Measurements from ENCODE around the gene RNF212B.

- no peak for TF ChIP-seq CTCF (tag by site-specific recombination; IDR thresholded peaks at IDR 0.05)
- TF ChIP-seq ZNF610 (tag by site-specific recombination; IDR thresholded peaks at IDR 0.05; ENCODE audit: borderline replicate concordance), result no peak
- no peak for TF ChIP-seq ZSCAN4 (tag by site-specific recombination; IDR thresholded peaks at IDR 0.05)
- TF ChIP-seq, protein P1, sequence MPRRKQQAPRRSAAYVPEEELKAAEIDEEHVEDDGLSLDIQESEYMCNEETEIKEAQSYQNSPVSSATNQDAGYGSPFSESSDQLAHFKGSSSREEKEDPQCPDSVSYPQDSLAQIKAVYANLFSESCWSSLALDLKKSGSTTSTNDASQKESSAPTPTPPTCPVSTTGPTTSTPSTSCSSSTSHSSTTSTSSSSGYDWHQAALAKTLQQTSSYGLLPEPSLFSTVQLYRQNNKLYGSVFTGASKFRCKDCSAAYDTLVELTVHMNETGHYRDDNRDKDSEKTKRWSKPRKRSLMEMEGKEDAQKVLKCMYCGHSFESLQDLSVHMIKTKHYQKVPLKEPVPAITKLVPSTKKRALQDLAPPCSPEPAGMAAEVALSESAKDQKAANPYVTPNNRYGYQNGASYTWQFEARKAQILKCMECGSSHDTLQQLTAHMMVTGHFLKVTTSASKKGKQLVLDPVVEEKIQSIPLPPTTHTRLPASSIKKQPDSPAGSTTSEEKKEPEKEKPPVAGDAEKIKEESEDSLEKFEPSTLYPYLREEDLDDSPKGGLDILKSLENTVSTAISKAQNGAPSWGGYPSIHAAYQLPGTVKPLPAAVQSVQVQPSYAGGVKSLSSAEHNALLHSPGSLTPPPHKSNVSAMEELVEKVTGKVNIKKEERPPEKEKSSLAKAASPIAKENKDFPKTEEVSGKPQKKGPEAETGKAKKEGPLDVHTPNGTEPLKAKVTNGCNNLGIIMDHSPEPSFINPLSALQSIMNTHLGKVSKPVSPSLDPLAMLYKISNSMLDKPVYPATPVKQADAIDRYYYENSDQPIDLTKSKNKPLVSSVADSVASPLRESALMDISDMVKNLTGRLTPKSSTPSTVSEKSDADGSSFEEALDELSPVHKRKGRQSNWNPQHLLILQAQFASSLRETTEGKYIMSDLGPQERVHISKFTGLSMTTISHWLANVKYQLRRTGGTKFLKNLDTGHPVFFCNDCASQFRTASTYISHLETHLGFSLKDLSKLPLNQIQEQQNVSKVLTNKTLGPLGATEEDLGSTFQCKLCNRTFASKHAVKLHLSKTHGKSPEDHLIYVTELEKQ (tag by site-specific recombination; IDR thresholded peaks at IDR 0.05; ENCODE audit: borderline replicate concordance), result no peak
- no peak for TF ChIP-seq ZNF362 (tag by site-specific recombination; IDR thresholded peaks at IDR 0.05)
- no peak for TF ChIP-seq SETDB1 (IDR thresholded peaks at IDR 0.05; ENCODE audit: insufficient read length, low read length)
- TF ChIP-seq, protein P2, sequence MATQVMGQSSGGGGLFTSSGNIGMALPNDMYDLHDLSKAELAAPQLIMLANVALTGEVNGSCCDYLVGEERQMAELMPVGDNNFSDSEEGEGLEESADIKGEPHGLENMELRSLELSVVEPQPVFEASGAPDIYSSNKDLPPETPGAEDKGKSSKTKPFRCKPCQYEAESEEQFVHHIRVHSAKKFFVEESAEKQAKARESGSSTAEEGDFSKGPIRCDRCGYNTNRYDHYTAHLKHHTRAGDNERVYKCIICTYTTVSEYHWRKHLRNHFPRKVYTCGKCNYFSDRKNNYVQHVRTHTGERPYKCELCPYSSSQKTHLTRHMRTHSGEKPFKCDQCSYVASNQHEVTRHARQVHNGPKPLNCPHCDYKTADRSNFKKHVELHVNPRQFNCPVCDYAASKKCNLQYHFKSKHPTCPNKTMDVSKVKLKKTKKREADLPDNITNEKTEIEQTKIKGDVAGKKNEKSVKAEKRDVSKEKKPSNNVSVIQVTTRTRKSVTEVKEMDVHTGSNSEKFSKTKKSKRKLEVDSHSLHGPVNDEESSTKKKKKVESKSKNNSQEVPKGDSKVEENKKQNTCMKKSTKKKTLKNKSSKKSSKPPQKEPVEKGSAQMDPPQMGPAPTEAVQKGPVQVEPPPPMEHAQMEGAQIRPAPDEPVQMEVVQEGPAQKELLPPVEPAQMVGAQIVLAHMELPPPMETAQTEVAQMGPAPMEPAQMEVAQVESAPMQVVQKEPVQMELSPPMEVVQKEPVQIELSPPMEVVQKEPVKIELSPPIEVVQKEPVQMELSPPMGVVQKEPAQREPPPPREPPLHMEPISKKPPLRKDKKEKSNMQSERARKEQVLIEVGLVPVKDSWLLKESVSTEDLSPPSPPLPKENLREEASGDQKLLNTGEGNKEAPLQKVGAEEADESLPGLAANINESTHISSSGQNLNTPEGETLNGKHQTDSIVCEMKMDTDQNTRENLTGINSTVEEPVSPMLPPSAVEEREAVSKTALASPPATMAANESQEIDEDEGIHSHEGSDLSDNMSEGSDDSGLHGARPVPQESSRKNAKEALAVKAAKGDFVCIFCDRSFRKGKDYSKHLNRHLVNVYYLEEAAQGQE (tag by site-specific recombination; IDR thresholded peaks at IDR 0.05), result no peak
- no peak for TF ChIP-seq ZNF274 (IDR thresholded peaks at IDR 0.05; ENCODE audit: low read length)
- TF ChIP-seq ZNF274 (tag by site-specific recombination; IDR thresholded peaks at IDR 0.05; ENCODE audit: borderline replicate concordance), result no peak
- no peak for TF ChIP-seq ZNF138 (tag by site-specific recombination; IDR thresholded peaks at IDR 0.05; ENCODE audit: borderline replicate concordance)
- TF ChIP-seq ZNF76 (tag by site-specific recombination; IDR thresholded peaks at IDR 0.05; ENCODE audit: borderline replicate concordance, low read depth), result no peak
- TF ChIP-seq, protein P3, sequence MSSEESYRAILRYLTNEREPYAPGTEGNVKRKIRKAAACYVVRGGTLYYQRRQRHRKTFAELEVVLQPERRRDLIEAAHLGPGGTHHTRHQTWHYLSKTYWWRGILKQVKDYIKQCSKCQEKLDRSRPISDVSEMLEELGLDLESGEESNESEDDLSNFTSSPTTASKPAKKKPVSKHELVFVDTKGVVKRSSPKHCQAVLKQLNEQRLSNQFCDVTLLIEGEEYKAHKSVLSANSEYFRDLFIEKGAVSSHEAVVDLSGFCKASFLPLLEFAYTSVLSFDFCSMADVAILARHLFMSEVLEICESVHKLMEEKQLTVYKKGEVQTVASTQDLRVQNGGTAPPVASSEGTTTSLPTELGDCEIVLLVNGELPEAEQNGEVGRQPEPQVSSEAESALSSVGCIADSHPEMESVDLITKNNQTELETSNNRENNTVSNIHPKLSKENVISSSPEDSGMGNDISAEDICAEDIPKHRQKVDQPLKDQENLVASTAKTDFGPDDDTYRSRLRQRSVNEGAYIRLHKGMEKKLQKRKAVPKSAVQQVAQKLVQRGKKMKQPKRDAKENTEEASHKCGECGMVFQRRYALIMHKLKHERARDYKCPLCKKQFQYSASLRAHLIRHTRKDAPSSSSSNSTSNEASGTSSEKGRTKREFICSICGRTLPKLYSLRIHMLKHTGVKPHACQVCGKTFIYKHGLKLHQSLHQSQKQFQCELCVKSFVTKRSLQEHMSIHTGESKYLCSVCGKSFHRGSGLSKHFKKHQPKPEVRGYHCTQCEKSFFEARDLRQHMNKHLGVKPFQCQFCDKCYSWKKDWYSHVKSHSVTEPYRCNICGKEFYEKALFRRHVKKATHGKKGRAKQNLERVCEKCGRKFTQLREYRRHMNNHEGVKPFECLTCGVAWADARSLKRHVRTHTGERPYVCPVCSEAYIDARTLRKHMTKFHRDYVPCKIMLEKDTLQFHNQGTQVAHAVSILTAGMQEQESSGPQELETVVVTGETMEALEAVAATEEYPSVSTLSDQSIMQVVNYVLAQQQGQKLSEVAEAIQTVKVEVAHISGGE (tag by site-specific recombination; conservative IDR thresholded peaks at IDR 0.05; ENCODE audit: low read depth), result no peak
Measured at GRCh38 chr14:23307146-23307530, 69.4 kb downstream of the RNF212B start.

All from HEK293 (cell line).